A549 (cell line): Measurements from ENCODE around the gene LMAN1L. TPM values are rescaled to one million over a fixed set of nuclear protein-coding genes. Genes with fewer than 3 reads are reported as not detected.

Source experiments
- ATAC-seq, 2 experiments: fragments of 200-7000 bp in 1 of 2; fragments of >200 bp in 1 of 2; cut with Nextera tagmentation in 1 of 2; cut with Tn5 transposase in 1 of 2; 3 replicates each; pipeline versions ENCODE4 v1.8.0 to v1.9.1; 2018 to 2020; ENCODE audit warnings: mild to moderate bottlenecking in 1 of 2, moderate library complexity in 1 of 2
- CTCF ChIA-PET: fragments of 300-600 bp; sonication (Branson Sonifier 250); formaldehyde crosslinking; extraction: SDS; loops from one replicate; lab custom pipeline; 2021; ENCODE audit warnings: antibody characterized with exemption, inconsistent platforms; lab: Yijun Ruan, JAX
- POLR2A ChIA-PET: fragments of 350-600 bp; formaldehyde crosslinking; extraction: SDS; loops from one replicate; lab custom pipeline; 2021; ENCODE audit warnings: antibody characterized with exemption, inconsistent platforms; lab: Yijun Ruan, JAX
- DNase-seq, 2 experiments: peaks; one replicate each; pipeline versions ENCODE4 v3.0.0 to v3.0.0-alpha.2; 2011 to 2016; ENCODE audit warnings: low read depth in 1 of 2, low spot score in 1 of 2
- FAIRE-seq: peaks from 2 replicates; lab custom pipeline; 2011; peaks lifted over from hg19 to GRCh38; lab: Jason Lieb, UNC
- H3K27ac ChIP-seq, 2 experiments: fragments of >200 bp; sonication (Bioruptor Twin); formaldehyde crosslinking; 3 replicates each; pipeline ENCODE4 v1.5.1; 2016 to 2017
- H3K4me1 ChIP-seq: fragments of >200 bp; sonication (Bioruptor Twin); formaldehyde crosslinking; 3 replicates; pipeline ENCODE4 v1.6.1; 2016
- H3K4me2 ChIP-seq: fragments of >200 bp; sonication (Bioruptor Twin); formaldehyde crosslinking; 3 replicates; pipeline ENCODE4 v1.6.1; 2016
- H3K4me3 ChIP-seq: fragments of >200 bp; sonication (Bioruptor Twin); formaldehyde crosslinking; 3 replicates; pipeline ENCODE4 v1.5.1; 2016
- H3K9me3 ChIP-seq: fragments of >200 bp; sonication (Bioruptor Twin); formaldehyde crosslinking; 3 replicates; pipeline ENCODE4 v1.6.1; 2016
- CBX8 ChIP-seq: fragments of 200-600 bp; sonication (generic); IDR thresholded peaks from 2 replicates; pipeline ENCODE4 v1.6.1; 2016
- EHMT2 ChIP-seq: fragments of 200-600 bp; sonication (generic); IDR thresholded peaks from 2 replicates; pipeline ENCODE4 v1.6.1; 2016; ENCODE audit warnings: antibody characterized with exemption, low read depth, mild to moderate bottlenecking, moderate library complexity
- EP300 ChIP-seq, 2 experiments: fragments of >200 bp; sonication (Bioruptor Twin); formaldehyde crosslinking; IDR thresholded peaks; 2 replicates in 1 of 2; 3 replicates in 1 of 2; pipeline ENCODE4 v1.6.1; 2016 to 2017
- ESRRA ChIP-seq: fragments of 150-350 bp; IDR thresholded peaks from 2 replicates; pipeline ENCODE4 v1.6.1; 2014; ENCODE audit warnings: mild to moderate bottlenecking, low read length, borderline replicate concordance
- FOSB ChIP-seq: fragments of 250-450 bp; sonication (Bioruptor Pico); IDR thresholded peaks from 2 replicates; pipeline ENCODE4 v1.5.0; 2020; ENCODE audit warnings: mild to moderate bottlenecking, moderate library complexity
- GATA3 ChIP-seq: IDR thresholded peaks from 2 replicates; pipeline ENCODE4 v1.6.1; 2012; ENCODE audit warnings: borderline replicate concordance
- MAFK ChIP-seq: fragments of 450-650 bp; IDR thresholded peaks from 2 replicates; pipeline ENCODE4 v1.6.1; 2014; ENCODE audit not compliant: partially characterized antibody
- MAZ ChIP-seq: fragments of 150-350 bp; IDR thresholded peaks from 2 replicates; pipeline ENCODE4 v1.6.1; 2014; ENCODE audit warnings: antibody characterized with exemption, low read depth, low read length, borderline replicate concordance
- NPAS2 ChIP-seq: fragments of 250-450 bp; sonication (Bioruptor Pico); IDR thresholded peaks from 2 replicates; pipeline ENCODE4 v1.8.0; 2022; ENCODE audit warnings: mild to moderate bottlenecking, moderate library complexity, borderline replicate concordance
- NR3C1 ChIP-seq: fragments of >200 bp; sonication (Bioruptor Twin); formaldehyde crosslinking; IDR thresholded peaks from 3 replicates; pipeline ENCODE4 v1.6.1; 2017
- POLR2A ChIP-seq: IDR thresholded peaks from 2 replicates; pipeline ENCODE4 v1.6.1; 2012; ENCODE audit warnings: mild to moderate bottlenecking, low read length
- POLR2AphosphoS2 ChIP-seq: conservative IDR thresholded peaks from 2 replicates; pipeline ENCODE4 v1.6.1; 2012; ENCODE audit warnings: low read length, improper control_type of control experiment, inconsistent platforms
- RAD21 ChIP-seq, 2 experiments: fragments of >200 bp in 1 of 2; sonication (Bioruptor Twin) in 1 of 2; formaldehyde crosslinking in 1 of 2; IDR thresholded peaks in 1 of 2; conservative IDR thresholded peaks in 1 of 2; 2 replicates in 1 of 2; 3 replicates in 1 of 2; pipeline ENCODE4 v1.6.1; 2012 to 2018; ENCODE audit warnings: inconsistent platforms in 1 of 2
- RARB ChIP-seq: fragments of 250-450 bp; sonication (Bioruptor Pico); IDR thresholded peaks from 2 replicates; pipeline ENCODE4 v1.8.0; 2021; ENCODE audit warnings: mild to moderate bottlenecking, moderate library complexity
- RCOR1 ChIP-seq: fragments of 150-350 bp; IDR thresholded peaks from 2 replicates; pipeline ENCODE4 v1.6.1; 2014; ENCODE audit warnings: antibody characterized with exemption, low read length, low read depth
- RFX5 ChIP-seq: fragments of 450-650 bp; IDR thresholded peaks from 2 replicates; pipeline ENCODE4 v1.7.1; 2014; ENCODE audit warnings: antibody characterized with exemption, mild to moderate bottlenecking, moderate library complexity
- SREBF2 ChIP-seq: fragments of 450-650 bp; IDR thresholded peaks from 2 replicates; pipeline ENCODE4 v1.6.1; 2014; ENCODE audit warnings: mild to moderate bottlenecking, moderate library complexity
- TFCP2L1 ChIP-seq: fragments of 250-450 bp; sonication (Bioruptor Pico); IDR thresholded peaks from 2 replicates; pipeline ENCODE4 v1.5.0; 2021; ENCODE audit warnings: mild to moderate bottlenecking
- TP53 ChIP-seq: fragments of 250-450 bp; sonication (Bioruptor Pico); IDR thresholded peaks from 2 replicates; pipeline ENCODE4 v1.5.0; 2021; ENCODE audit warnings: mild to moderate bottlenecking, moderate library complexity
- ZC3H11A ChIP-seq: fragments of 450-650 bp; IDR thresholded peaks from 2 replicates; pipeline ENCODE4 v1.6.1; 2014; ENCODE audit warnings: antibody characterized with exemption, mild to moderate bottlenecking
- ZSCAN20 ChIP-seq: fragments of 250-450 bp; sonication (Bioruptor Pico); IDR thresholded peaks from 2 replicates; pipeline ENCODE4 v1.8.0; 2022; ENCODE audit warnings: mild to moderate bottlenecking, moderate library complexity
- WGBS: methylation state at CpG from one replicate; pipeline ENCODE4 v1.1.6; 2017; ENCODE audit errors: missing lambda C conversion rate; 5-methylcytosine and 5-hydroxymethylcytosine counted together
- polyA plus RNA-seq, 4 experiments: library from polyadenylated mRNA; depleted of rRNA in 3 of 4; stranded (reverse); fragments of >200 nt; fragmentation: RNase III in 1 of 4; extraction: RNeasy Plus Mini Kit Qiagen cat#74134 plus additional on column Dnase treatment in 1 of 4; gene quantifications; 2 replicates in 3 of 4; 3 replicates in 1 of 4; pipeline ENCODE4 v1.2.3, GENCODE V29; 2011 to 2017
- TF ChIP-seq, protein P1 (sequence below): fragments of 150-350 bp; IDR thresholded peaks from 2 replicates; pipeline ENCODE4 v1.6.1; 2014; ENCODE audit warnings: low read depth, mild to moderate bottlenecking, low read length
- TF ChIP-seq, protein P2 (sequence below): fragments of 250-450 bp; sonication (Bioruptor Pico); IDR thresholded peaks from 2 replicates; pipeline ENCODE4 v1.5.0; 2021; ENCODE audit warnings: mild to moderate bottlenecking, moderate library complexity, borderline replicate concordance

LMAN1L gene
- polyA plus RNA-seq, 2 of the 4 experiments (the other 2 are of a cell fraction): not detected

DNA sequence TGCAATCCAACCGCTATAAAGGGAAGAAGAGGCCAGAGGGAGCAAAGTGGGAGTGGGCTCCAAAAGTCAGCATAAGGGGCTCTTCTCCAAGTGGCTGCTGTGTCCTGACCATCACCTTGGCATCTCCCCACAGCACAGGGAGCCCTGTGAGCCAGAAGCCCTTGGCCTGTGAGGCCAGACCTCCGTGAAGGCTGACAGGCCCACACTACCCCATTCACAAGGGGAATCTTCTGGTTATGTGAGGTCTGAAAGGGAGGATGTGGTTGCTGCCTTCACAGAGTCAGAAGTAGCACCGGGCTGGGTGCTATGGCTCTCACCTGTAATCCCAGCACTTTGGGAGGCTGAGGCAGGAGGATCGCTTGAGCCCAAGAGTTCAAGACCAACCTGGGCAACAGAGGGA lies 32.9 kb downstream of the LMAN1L start (continued):
- TF ChIP-seq, protein P1, sequence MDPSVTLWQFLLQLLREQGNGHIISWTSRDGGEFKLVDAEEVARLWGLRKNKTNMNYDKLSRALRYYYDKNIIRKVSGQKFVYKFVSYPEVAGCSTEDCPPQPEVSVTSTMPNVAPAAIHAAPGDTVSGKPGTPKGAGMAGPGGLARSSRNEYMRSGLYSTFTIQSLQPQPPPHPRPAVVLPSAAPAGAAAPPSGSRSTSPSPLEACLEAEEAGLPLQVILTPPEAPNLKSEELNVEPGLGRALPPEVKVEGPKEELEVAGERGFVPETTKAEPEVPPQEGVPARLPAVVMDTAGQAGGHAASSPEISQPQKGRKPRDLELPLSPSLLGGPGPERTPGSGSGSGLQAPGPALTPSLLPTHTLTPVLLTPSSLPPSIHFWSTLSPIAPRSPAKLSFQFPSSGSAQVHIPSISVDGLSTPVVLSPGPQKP: no peak
- TF ChIP-seq POLR2AphosphoS2 (no peak), RARB (CRISPR knock-in tag) (no peak), SREBF2 (no peak), EHMT2 (no peak)

DNA sequence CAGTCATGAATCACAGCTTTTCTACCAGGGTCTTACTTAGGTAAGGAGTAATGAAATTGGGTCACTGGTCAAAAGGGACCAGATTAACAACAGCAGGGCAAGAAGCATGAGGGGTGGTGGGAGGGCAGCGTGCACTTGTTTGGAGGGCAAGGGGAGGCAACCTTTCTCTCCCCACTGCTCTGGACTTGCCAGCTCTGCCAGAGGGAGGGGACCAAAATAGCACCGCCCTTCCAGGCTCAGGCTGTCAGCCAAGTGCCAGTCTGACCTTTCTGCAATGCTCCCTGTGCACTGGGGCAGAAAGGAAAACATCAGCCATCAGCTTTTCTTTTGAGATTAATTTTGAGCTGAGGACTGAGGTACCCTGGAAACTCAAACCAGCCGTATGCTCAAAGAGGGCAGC lies 34.8 kb downstream of the LMAN1L start:
- H3K4me1 ChIP-seq: peaks cover 4% of the 10 kb centered on the region; the same call in 1 of the 3 replicates
- FAIRE-seq: no peak
- no peak for ATAC-seq
- ChIA-PET POLR2A (no interaction called here), CTCF (interaction anchor here (0.9 to 66.7 kb wide), 3 partner anchors 54 to 103 kb away, joined by 3 to 1908 read pairs (median 6); partner anchors contain the start of genes CSK and LMAN1L)
- no peaks in the 10 kb centered on the region for H3K9me3 ChIP-seq
- no peak overlapping the region for H3K27ac ChIP-seq
- WGBS: 92% methylated on average over 3 of the region's 3 CpGs
- no peak overlapping the region for H3K4me3 ChIP-seq
- no peak for DNase-seq
- H3K4me2 ChIP-seq: no peak overlapping the region
- no peak for TF ChIP-seq RCOR1
- TF ChIP-seq, all 56 proteins: peak for 0

DNA sequence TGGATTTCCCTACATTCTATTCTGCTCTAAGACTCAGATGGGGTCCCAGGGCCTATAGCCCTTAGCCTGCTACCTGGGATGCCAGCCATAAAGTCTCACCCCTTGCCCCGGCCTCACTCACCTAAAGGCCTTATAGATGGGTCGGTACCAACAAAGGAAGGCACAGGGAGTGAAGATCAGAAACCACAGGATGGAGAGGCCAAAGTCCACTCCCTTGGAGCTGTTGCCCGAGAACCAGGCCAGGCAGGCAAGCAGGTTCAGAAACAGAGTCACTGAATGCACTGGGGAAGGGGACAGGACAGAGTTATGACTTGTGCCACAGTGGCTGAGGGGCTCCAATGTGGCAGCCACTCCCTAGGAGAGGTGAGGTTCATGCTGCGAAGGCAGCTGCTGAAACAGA lies 37.8 kb downstream of the LMAN1L start:
- Histone ChIP-seq H3K4me2 (no peak overlapping the region), H3K9me3 (no peaks in the 10 kb centered on the region), H3K4me1 (no peaks in the 10 kb centered on the region), H3K4me3 (no peak overlapping the region), H3K27ac (no peak overlapping the region)
- no peak for DNase-seq
- CTCF ChIA-PET: interaction anchor here (1.2 to 66.7 kb wide), 2 partner anchors 51 to 60 kb away, joined by 3 to 1908 read pairs; partner anchors contain the start of genes CSK and LMAN1L
- WGBS: 95% methylated on average over 4 of the region's 4 CpGs
- ATAC-seq: no peak
- TF ChIP-seq, protein P2, sequence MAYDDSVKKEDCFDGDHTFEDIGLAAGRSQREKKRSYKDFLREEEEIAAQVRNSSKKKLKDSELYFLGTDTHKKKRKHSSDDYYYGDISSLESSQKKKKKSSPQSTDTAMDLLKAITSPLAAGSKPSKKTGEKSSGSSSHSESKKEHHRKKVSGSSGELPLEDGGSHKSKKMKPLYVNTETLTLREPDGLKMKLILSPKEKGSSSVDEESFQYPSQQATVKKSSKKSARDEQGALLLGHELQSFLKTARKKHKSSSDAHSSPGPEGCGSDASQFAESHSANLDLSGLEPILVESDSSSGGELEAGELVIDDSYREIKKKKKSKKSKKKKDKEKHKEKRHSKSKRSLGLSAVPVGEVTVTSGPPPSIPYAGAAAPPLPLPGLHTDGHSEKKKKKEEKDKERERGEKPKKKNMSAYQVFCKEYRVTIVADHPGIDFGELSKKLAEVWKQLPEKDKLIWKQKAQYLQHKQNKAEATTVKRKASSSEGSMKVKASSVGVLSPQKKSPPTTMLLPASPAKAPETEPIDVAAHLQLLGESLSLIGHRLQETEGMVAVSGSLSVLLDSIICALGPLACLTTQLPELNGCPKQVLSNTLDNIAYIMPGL: no peak
- TF ChIP-seq GATA3: no peak
- no peak for TF ChIP-seq TP53 (CRISPR knock-in tag)
- TF ChIP-seq POLR2AphosphoS2: no peak
- no peak for TF ChIP-seq MAZ
- TF ChIP-seq NR3C1: no peak
- TF ChIP-seq POLR2A: no peak
- no peak for TF ChIP-seq EP300 (IDR thresholded peaks at IDR 0.05)
- no peak for TF ChIP-seq FOSB (CRISPR knock-in tag)
- no peak for TF ChIP-seq TFCP2L1 (CRISPR knock-in tag)
- TF ChIP-seq MAFK: no peak
- no peak for TF ChIP-seq ZSCAN20
- no peak for TF ChIP-seq ZC3H11A
- no peak for TF ChIP-seq CBX8
- no peak for TF ChIP-seq NPAS2 (CRISPR knock-in tag)
- no peak for TF ChIP-seq RFX5
- TF ChIP-seq ESRRA: no peak
- no peak for TF ChIP-seq RAD21 (conservative IDR thresholded peaks at IDR 0.05 in 1 of 2, IDR thresholded peaks at IDR 0.05 in 1 of 2)
- no peak for FAIRE-seq
- POLR2A ChIA-PET: no interaction called here
